ENCODE data around the gene BAAT. TPM values are rescaled to one million over a fixed set of nuclear protein-coding genes. Genes with fewer than 3 reads are reported as not detected.

The BAAT gene
- total and polyA plus RNA-seq, 2 of the 13 experiments (the other 11 are each of a cell fraction or from before 2014, with no cell fraction given) = 0.71 to 7.9 TPM

DNA sequence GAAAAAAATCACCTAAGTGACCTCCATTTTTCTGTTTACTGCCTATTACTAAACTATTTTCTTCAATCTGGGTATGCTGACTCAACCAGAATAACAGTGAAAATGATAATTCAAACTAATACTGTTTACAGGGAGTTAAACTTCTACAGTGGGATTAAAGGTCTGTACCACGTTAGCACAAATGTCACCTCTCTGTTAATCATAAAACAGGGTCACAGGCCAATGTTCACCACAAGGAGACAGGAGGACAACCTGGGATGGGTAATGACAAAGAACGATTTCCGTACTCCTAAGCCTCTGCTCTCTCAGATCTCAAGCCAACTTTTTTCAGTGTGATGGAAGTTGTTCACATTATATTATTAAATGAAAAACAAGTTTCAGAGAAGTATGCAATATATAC lies 48.4 kb upstream of the BAAT start (continued):
- TF ChIP-seq ZNF160 (CRISPR knock-in tag; IDR thresholded peaks at IDR 0.05) = no peak
- peak; percentile 62; the same call in 1 of the 2 replicates for TF ChIP-seq HOXA5 (CRISPR knock-in tag; IDR thresholded peaks at IDR 0.05)
- TF ChIP-seq KLF11 (CRISPR knock-in tag; IDR thresholded peaks at IDR 0.05) = peak; percentile 57; the same call in 1 of the 2 replicates
- TF ChIP-seq, protein P1, sequence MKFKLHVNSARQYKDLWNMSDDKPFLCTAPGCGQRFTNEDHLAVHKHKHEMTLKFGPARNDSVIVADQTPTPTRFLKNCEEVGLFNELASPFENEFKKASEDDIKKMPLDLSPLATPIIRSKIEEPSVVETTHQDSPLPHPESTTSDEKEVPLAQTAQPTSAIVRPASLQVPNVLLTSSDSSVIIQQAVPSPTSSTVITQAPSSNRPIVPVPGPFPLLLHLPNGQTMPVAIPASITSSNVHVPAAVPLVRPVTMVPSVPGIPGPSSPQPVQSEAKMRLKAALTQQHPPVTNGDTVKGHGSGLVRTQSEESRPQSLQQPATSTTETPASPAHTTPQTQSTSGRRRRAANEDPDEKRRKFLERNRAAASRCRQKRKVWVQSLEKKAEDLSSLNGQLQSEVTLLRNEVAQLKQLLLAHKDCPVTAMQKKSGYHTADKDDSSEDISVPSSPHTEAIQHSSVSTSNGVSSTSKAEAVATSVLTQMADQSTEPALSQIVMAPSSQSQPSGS (CRISPR knock-in tag; IDR thresholded peaks at IDR 0.05) = peak; percentile 71; the same call in 1 of the 2 replicates
- TF ChIP-seq, protein P2, sequence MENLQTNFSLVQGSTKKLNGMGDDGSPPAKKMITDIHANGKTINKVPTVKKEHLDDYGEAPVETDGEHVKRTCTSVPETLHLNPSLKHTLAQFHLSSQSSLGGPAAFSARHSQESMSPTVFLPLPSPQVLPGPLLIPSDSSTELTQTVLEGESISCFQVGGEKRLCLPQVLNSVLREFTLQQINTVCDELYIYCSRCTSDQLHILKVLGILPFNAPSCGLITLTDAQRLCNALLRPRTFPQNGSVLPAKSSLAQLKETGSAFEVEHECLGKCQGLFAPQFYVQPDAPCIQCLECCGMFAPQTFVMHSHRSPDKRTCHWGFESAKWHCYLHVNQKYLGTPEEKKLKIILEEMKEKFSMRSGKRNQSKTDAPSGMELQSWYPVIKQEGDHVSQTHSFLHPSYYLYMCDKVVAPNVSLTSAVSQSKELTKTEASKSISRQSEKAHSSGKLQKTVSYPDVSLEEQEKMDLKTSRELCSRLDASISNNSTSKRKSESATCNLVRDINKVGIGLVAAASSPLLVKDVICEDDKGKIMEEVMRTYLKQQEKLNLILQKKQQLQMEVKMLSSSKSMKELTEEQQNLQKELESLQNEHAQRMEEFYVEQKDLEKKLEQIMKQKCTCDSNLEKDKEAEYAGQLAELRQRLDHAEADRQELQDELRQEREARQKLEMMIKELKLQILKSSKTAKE (CRISPR knock-in tag; IDR thresholded peaks at IDR 0.05; ENCODE audit: borderline replicate concordance) = peak; percentile 53; the same call in 1 of the 2 replicates
- TF ChIP-seq ZMYM4 (CRISPR knock-in tag; IDR thresholded peaks at IDR 0.05) = peak; percentile 93
- no peak; the same call in 1 of the 2 replicates for TF ChIP-seq MBD4 (IDR thresholded peaks at IDR 0.05; ENCODE audit: borderline replicate concordance, low read length)
- TF ChIP-seq AGO2 (optimal IDR thresholded peaks at IDR 0.05; ENCODE audit: low read depth, low read length) = no peak
- TF ChIP-seq, protein P3, sequence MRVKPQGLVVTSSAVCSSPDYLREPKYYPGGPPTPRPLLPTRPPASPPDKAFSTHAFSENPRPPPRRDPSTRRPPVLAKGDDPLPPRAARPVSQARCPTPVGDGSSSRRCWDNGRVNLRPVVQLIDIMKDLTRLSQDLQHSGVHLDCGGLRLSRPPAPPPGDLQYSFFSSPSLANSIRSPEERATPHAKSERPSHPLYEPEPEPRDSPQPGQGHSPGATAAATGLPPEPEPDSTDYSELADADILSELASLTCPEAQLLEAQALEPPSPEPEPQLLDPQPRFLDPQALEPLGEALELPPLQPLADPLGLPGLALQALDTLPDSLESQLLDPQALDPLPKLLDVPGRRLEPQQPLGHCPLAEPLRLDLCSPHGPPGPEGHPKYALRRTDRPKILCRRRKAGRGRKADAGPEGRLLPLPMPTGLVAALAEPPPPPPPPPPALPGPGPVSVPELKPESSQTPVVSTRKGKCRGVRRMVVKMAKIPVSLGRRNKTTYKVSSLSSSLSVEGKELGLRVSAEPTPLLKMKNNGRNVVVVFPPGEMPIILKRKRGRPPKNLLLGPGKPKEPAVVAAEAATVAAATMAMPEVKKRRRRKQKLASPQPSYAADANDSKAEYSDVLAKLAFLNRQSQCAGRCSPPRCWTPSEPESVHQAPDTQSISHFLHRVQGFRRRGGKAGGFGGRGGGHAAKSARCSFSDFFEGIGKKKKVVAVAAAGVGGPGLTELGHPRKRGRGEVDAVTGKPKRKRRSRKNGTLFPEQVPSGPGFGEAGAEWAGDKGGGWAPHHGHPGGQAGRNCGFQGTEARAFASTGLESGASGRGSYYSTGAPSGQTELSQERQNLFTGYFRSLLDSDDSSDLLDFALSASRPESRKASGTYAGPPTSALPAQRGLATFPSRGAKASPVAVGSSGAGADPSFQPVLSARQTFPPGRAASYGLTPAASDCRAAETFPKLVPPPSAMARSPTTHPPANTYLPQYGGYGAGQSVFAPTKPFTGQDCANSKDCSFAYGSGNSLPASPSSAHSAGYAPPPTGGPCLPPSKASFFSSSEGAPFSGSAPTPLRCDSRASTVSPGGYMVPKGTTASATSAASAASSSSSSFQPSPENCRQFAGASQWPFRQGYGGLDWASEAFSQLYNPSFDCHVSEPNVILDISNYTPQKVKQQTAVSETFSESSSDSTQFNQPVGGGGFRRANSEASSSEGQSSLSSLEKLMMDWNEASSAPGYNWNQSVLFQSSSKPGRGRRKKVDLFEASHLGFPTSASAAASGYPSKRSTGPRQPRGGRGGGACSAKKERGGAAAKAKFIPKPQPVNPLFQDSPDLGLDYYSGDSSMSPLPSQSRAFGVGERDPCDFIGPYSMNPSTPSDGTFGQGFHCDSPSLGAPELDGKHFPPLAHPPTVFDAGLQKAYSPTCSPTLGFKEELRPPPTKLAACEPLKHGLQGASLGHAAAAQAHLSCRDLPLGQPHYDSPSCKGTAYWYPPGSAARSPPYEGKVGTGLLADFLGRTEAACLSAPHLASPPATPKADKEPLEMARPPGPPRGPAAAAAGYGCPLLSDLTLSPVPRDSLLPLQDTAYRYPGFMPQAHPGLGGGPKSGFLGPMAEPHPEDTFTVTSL (CRISPR knock-in tag; IDR thresholded peaks at IDR 0.05; ENCODE audit: borderline replicate concordance) = peak; percentile 95; the same call in 1 of the 2 replicates
- TF ChIP-seq LCORL (IDR thresholded peaks at IDR 0.05) = no peak
- TF ChIP-seq LCORL (CRISPR knock-in tag; IDR thresholded peaks at IDR 0.05) = no peak
- TF ChIP-seq TEAD3 (CRISPR knock-in tag; optimal IDR thresholded peaks at IDR 0.05; ENCODE audit: borderline replicate concordance) = peak; percentile 70
- no peak for TF ChIP-seq NONO (IDR thresholded peaks at IDR 0.05)
- 0 out of 2 replicates have a peak, but pooled peaks have one; percentile 50 for TF ChIP-seq NONO (CRISPR knock-in tag; conservative IDR thresholded peaks at IDR 0.05)
- TF ChIP-seq RFXAP (CRISPR knock-in tag; IDR thresholded peaks at IDR 0.05; ENCODE audit: borderline replicate concordance) = peak; percentile 58; the same call in 1 of the 2 replicates
- no peak for TF ChIP-seq ZNF441 (CRISPR knock-in tag; IDR thresholded peaks at IDR 0.05; ENCODE audit: borderline replicate concordance)
- no peak for TF ChIP-seq ZNF180 (CRISPR knock-in tag; IDR thresholded peaks at IDR 0.05; ENCODE audit: borderline replicate concordance, low read depth)
- peak; percentile 95 for TF ChIP-seq HNF4A (CRISPR knock-in tag; IDR thresholded peaks at IDR 0.05)
- peak; percentile 76 for TF ChIP-seq NR2C2 (CRISPR knock-in tag; IDR thresholded peaks at IDR 0.05; ENCODE audit: borderline replicate concordance)
- peak; percentile 93 for TF ChIP-seq NCOA2 (CRISPR knock-in tag; IDR thresholded peaks at IDR 0.05)
- TF ChIP-seq NCOA5 (CRISPR knock-in tag; IDR thresholded peaks at IDR 0.05) = no peak

All from HepG2 (cell line).